Tibial nerve (tissue), 4 donors: ENCODE data around the gene TRIM37.

Experiments used
- EP300 ChIP-seq, 2 donors: sonication (generic); formaldehyde crosslinking; IDR thresholded peaks; one replicate each; pipeline ENCODE4 v1.6.1; 2017; ENCODE audit warnings: antibody characterized with exemption in 2 of 2, mild to moderate bottlenecking in 1 of 2
- TF ChIP-seq, protein P1 (sequence below), 5 experiments: fragments of 200-600 bp in 3 of 5; fragments of 450-650 bp in 2 of 5; sonication (generic) in 3 of 5; IDR thresholded peaks; one replicate each; pipeline ENCODE4 v1.5.1; 2016 to 2019; ENCODE audit warnings: antibody characterized with exemption in 5 of 5, mild to moderate bottlenecking in 3 of 5, moderate library complexity in 2 of 5

GRCh38 chr17:59093145-59093701 is 13.5 kb downstream of the TRIM37 start:
- TF ChIP-seq, protein P1, sequence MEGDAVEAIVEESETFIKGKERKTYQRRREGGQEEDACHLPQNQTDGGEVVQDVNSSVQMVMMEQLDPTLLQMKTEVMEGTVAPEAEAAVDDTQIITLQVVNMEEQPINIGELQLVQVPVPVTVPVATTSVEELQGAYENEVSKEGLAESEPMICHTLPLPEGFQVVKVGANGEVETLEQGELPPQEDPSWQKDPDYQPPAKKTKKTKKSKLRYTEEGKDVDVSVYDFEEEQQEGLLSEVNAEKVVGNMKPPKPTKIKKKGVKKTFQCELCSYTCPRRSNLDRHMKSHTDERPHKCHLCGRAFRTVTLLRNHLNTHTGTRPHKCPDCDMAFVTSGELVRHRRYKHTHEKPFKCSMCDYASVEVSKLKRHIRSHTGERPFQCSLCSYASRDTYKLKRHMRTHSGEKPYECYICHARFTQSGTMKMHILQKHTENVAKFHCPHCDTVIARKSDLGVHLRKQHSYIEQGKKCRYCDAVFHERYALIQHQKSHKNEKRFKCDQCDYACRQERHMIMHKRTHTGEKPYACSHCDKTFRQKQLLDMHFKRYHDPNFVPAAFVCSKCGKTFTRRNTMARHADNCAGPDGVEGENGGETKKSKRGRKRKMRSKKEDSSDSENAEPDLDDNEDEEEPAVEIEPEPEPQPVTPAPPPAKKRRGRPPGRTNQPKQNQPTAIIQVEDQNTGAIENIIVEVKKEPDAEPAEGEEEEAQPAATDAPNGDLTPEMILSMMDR (IDR thresholded peaks at IDR 0.05) = no peak
- no peak for TF ChIP-seq EP300 (IDR thresholded peaks at IDR 0.05)
